Uterus (tissue), 2 donors: ENCODE data around the gene RTRAF.

Source experiments
- POLR2A ChIP-seq, 2 donors: fragments of 450-650 bp; IDR thresholded peaks; one replicate each; pipeline ENCODE4 v1.6.1; 2016; ENCODE audit warnings: antibody characterized with exemption in 2 of 2, mild to moderate bottlenecking in 1 of 2, moderate library complexity in 1 of 2
- TF ChIP-seq, protein P1 (sequence below), 4 experiments: fragments of 200-600 bp in 2 of 4; fragments of 450-650 bp in 2 of 4; sonication (generic) in 2 of 4; IDR thresholded peaks; one replicate each; pipeline ENCODE4 v1.5.1; 2016 to 2019; ENCODE audit warnings: antibody characterized with exemption in 4 of 4, mild to moderate bottlenecking in 2 of 4, moderate library complexity in 1 of 4

- TF ChIP-seq, protein P1, sequence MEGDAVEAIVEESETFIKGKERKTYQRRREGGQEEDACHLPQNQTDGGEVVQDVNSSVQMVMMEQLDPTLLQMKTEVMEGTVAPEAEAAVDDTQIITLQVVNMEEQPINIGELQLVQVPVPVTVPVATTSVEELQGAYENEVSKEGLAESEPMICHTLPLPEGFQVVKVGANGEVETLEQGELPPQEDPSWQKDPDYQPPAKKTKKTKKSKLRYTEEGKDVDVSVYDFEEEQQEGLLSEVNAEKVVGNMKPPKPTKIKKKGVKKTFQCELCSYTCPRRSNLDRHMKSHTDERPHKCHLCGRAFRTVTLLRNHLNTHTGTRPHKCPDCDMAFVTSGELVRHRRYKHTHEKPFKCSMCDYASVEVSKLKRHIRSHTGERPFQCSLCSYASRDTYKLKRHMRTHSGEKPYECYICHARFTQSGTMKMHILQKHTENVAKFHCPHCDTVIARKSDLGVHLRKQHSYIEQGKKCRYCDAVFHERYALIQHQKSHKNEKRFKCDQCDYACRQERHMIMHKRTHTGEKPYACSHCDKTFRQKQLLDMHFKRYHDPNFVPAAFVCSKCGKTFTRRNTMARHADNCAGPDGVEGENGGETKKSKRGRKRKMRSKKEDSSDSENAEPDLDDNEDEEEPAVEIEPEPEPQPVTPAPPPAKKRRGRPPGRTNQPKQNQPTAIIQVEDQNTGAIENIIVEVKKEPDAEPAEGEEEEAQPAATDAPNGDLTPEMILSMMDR (IDR thresholded peaks at IDR 0.05) = no peak
- TF ChIP-seq POLR2A (IDR thresholded peaks at IDR 0.05) = no peak
Measured at GRCh38 chr14:51942971-51943370, 46.4 kb upstream of the RTRAF start.
